ENCODE results near the gene ALKBH8. TPM values are rescaled to one million over a fixed set of nuclear protein-coding genes. Genes with fewer than 3 reads are reported as not detected.

ALKBH8 gene
- total RNA-seq (2016; rRNA removed; fragmentation: Illumina TruSeq; extraction: Trizol) (9.1 and 15.3 TPM in 2 replicates), polyA plus RNA-seq (2011; rRNA removed) (1.9 and 2.4 TPM in 2 replicates), polyA minus RNA-seq (2011; rRNA and poly(A)+ RNA removed; ENCODE audit: low replicate concordance) (1.7 and 3.2 TPM in 2 replicates), Bru-seq, nascent RNA (percentile 70 among the genes with signal in this experiment), BruChase-seq, experiment 1, labeled RNA remaining after a 6-hour chase (percentile 58 among the genes with signal in this experiment), BruChase-seq, experiment 2, labeled RNA remaining after a 2-hour chase (percentile 59 among the genes with signal in this experiment)
- 0.81 and 0.88 TPM in 2 replicates for total RNA-seq (2016; cell fraction: cytosol; rRNA removed; fragmentation: Illumina TruSeq; extraction: Trizol; ENCODE audit: low read depth)
- 9.3 and 13.9 TPM in 2 replicates for total RNA-seq (2016; cell fraction: insoluble cytoplasmic fraction; rRNA removed; fragmentation: Illumina TruSeq; extraction: Trizol)
- total RNA-seq (2016; cell fraction: membrane; rRNA removed; fragmentation: Illumina TruSeq; extraction: Trizol), result 3.3 and 3.7 TPM in 2 replicates
- 10.3 and 11.6 TPM in 2 replicates for total RNA-seq (2016; cell fraction: nucleus; rRNA removed; fragmentation: Illumina TruSeq; extraction: Trizol)
- polyA plus RNA-seq (2011; cell fraction: cytosol; rRNA removed), result 0.97 and 1.9 TPM in 2 replicates
- 1.4 and 1.7 TPM in 2 replicates for polyA plus RNA-seq (2011; cell fraction: nucleus; rRNA removed)
- polyA plus RNA-seq (2012), result 3.4 and 4.2 TPM in 2 replicates
- 0.20 and 0.32 TPM in 2 replicates for polyA plus RNA-seq (2016; cell fraction: cytosol; fragmentation: Illumina TruSeq; extraction: Trizol; ENCODE audit: low read depth)
- 9.2 and 10.7 TPM in 2 replicates for polyA plus RNA-seq (2016; cell fraction: insoluble cytoplasmic fraction; fragmentation: Illumina TruSeq; extraction: Trizol; ENCODE audit: low read depth)
- 1.5 TPM in 2 replicates for polyA plus RNA-seq (2016; cell fraction: membrane; fragmentation: Illumina TruSeq; extraction: Trizol; ENCODE audit: low read depth)
- polyA plus RNA-seq (2016; cell fraction: nucleus; fragmentation: Illumina TruSeq; extraction: Trizol; ENCODE audit: insufficient read depth, low read depth), result 6.6 and 9.3 TPM in 2 replicates
- 2.7 and 4.3 TPM in 2 replicates for polyA minus RNA-seq (2011; cell fraction: cytosol; rRNA and poly(A)+ RNA removed)
- polyA minus RNA-seq (2011; cell fraction: nucleus; rRNA and poly(A)+ RNA removed), result 12.0 and 17.3 TPM in 2 replicates
- long read RNA-seq, experiment 1, full-length matches to known transcripts, result 1 of 4 reads
- long read RNA-seq, experiment 1, partial matches to known transcripts, result 1 of 4 reads
- long read RNA-seq, experiment 1, other reads (novel, unspliced or antisense), result 2 of 4 reads
- long read RNA-seq, experiment 2, partial matches to known transcripts, result 0 of 9 reads
- long read RNA-seq, experiment 2, other reads (novel, unspliced or antisense), result 9 of 9 reads

GRCh38 chr11:107565219-107565937, at the start of gene ALKBH8:
Gene ALKBH8 (minus strand): TSS chr11:107565735. CDS start chr11:107560893, 4,842 bp downstream.
- FAIRE-seq, result no peak
- Histone ChIP-seq H3K9ac (ENCODE audit: insufficient read depth, low read depth, low read length) (peak within 1 kb of the TSS; percentile 76), H3K27me3 (ENCODE audit: control insufficient read depth in 1 of 2, insufficient read depth in 2 of 2, low read length in 2 of 2) (peaks cover 0 to 4% of the 10 kb centered on the region in 2 experiments; a peak in 1 of 5 replicates), H3K36me3 (replicated peaks in 1 of 2; ENCODE audit: control insufficient read depth in 1 of 2, insufficient read depth in 2 of 2, low read length in 2 of 2) (no peaks in the 10 kb centered on the region), H3K4me3 (replicated peaks in 1 of 3; ENCODE audit: insufficient read depth in 1 of 3, low read depth in 2 of 3, low read length in 3 of 3) (peak within 1 kb of the TSS; percentile 81 to 96 (median 84)), H3K27ac (ENCODE audit: extremely low read length, insufficient read depth, low read length) (peak within 1 kb of the TSS; percentile 67), H3K4me1 (ENCODE audit: insufficient read depth, low read length) (peaks cover 19% of the 10 kb centered on the region), H3K79me2 (ENCODE audit: insufficient read depth, low read length) (peaks cover 6% of the 10 kb centered on the region), H3K9me3 (ENCODE audit: low read length) (no peaks in the 10 kb centered on the region), H4K20me1 (ENCODE audit: insufficient read depth, low read length) (no peaks in the 10 kb centered on the region), H3K4me2 (ENCODE audit: low read depth, low read length) (peak within 1 kb of the TSS; percentile 90), H2AFZ (ENCODE audit: low read length) (peak within 1 kb of the TSS; percentile 90)
- 3% methylated on average over 25 of the region's 32 CpGs for WGBS (ENCODE audit: low lambda C conversion rate)
- intact Hi-C loops (cut with micrococcal nuclease; ENCODE audit: unreplicated experiment) (no loop called here), in situ Hi-C loops (cut with HindIII; ENCODE audit: extremely low pct_ligation_motif_present, low pct_unique_long_range_greater_than_20kb) (loop anchor here (5.0 kb wide), 1 partner anchor 127 kb away; no protein-coding TSS in a partner anchor)
- POLR2A ChIA-PET, result no interaction called here
- DNase-seq (ENCODE audit: low spot score), result peak; percentile 54
- CTCF ChIA-PET (ENCODE audit: low intra/inter-chr PET ratio, low total read pairs), result no interaction called here
- BruUV-seq (replicated peaks), result no TSS peak
- ATAC-seq, result peak; percentile 97
- TF ChIP-seq ZNF558 (CRISPR knock-in tag; IDR thresholded peaks at IDR 0.05; ENCODE audit: borderline replicate concordance) (no peak), ZNF572 (CRISPR knock-in tag; IDR thresholded peaks at IDR 0.05) (no peak), ZNF337 (CRISPR knock-in tag; IDR thresholded peaks at IDR 0.05; ENCODE audit: borderline replicate concordance, low read depth) (no peak), ZNF775 (CRISPR knock-in tag; IDR thresholded peaks at IDR 0.05; ENCODE audit: borderline replicate concordance) (no peak), ZNF343 (CRISPR knock-in tag; IDR thresholded peaks at IDR 0.05) (no peak), SIX1 (CRISPR knock-in tag; IDR thresholded peaks at IDR 0.05; ENCODE audit: borderline replicate concordance) (no peak), ZNF782 (CRISPR knock-in tag; IDR thresholded peaks at IDR 0.05; ENCODE audit: borderline replicate concordance) (no peak), KMT2A (CRISPR knock-in tag; IDR thresholded peaks at IDR 0.05) (peak; percentile 79; the same call in 1 of the 2 replicates), SRF (IDR thresholded peaks at IDR 0.05; ENCODE audit: low read depth, low read length) (0 out of 2 replicates have a peak, but pooled peaks have one; percentile 16), ZNF101 (CRISPR knock-in tag; IDR thresholded peaks at IDR 0.05; ENCODE audit: borderline replicate concordance, low read depth) (no peak), DPF2 (CRISPR knock-in tag; IDR thresholded peaks at IDR 0.05; ENCODE audit: borderline replicate concordance, low read depth) (no peak), SMAD9 (CRISPR knock-in tag; IDR thresholded peaks at IDR 0.05) (no peak), XRCC5 (optimal IDR thresholded peaks at IDR 0.05; ENCODE audit: low read length) (peak; percentile 43)
- TF ChIP-seq, protein P1, sequence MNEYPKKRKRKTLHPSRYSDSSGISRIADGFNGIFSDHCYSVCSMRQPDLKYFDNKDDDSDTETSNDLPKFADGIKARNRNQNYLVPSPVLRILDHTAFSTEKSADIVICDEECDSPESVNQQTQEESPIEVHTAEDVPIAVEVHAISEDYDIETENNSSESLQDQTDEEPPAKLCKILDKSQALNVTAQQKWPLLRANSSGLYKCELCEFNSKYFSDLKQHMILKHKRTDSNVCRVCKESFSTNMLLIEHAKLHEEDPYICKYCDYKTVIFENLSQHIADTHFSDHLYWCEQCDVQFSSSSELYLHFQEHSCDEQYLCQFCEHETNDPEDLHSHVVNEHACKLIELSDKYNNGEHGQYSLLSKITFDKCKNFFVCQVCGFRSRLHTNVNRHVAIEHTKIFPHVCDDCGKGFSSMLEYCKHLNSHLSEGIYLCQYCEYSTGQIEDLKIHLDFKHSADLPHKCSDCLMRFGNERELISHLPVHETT (CRISPR knock-in tag; conservative IDR thresholded peaks at IDR 0.05), result no peak
- TF ChIP-seq, protein P2, sequence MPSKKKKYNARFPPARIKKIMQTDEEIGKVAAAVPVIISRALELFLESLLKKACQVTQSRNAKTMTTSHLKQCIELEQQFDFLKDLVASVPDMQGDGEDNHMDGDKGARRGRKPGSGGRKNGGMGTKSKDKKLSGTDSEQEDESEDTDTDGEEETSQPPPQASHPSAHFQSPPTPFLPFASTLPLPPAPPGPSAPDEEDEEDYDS (CRISPR knock-in tag; IDR thresholded peaks at IDR 0.05), result peak; percentile 44; the same call in 1 of the 2 replicates
- TF ChIP-seq, protein P3, sequence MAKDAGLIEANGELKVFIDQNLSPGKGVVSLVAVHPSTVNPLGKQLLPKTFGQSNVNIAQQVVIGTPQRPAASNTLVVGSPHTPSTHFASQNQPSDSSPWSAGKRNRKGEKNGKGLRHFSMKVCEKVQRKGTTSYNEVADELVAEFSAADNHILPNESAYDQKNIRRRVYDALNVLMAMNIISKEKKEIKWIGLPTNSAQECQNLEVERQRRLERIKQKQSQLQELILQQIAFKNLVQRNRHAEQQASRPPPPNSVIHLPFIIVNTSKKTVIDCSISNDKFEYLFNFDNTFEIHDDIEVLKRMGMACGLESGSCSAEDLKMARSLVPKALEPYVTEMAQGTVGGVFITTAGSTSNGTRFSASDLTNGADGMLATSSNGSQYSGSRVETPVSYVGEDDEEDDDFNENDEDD (CRISPR knock-in tag; IDR thresholded peaks at IDR 0.05; ENCODE audit: borderline replicate concordance), result no peak; the same call in 1 of the 2 replicates
